ENCODE data around the gene PAPLN.

PAPLN gene

DNA sequence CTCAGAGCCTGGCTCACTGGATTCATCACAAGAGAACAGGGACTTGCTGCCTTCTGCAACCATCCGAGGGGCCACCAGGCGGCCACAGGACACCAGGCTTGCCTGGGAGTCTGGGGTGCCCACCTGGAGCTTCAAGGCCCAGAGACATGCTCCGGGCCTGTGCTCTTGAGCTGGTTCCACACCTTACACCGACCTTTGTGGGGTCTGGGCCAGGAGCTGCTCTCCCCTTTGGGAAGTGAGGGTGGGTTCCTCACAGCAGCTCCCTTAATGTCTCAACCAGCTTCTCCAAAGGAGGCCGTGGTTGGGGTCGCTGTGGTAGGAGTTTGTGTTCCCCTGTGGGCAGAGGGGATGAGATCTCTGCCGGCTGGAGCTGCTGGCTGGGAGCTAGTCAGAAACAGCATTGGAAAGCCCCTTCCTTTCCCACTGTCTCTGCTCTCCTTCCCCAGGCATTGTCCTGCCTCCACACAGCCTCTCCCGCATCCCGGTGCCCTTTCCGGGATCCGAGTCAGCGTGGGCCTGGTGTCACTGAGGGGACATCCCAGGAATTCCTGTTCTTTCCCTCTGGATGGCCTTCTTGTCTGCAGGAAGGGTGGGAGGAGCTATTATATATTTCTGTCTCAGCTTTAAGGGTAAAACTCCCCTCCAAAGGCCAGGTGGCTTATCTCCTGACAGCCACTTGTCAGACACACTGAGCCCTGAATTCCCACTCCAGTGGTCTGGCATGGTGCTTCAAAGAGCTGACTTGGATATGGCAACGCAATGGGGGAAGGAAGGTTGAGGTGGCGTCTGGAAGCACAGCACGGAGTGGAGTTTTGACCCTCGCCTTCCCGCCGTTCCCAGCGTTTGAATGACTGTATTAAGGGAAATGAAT lies 5.1 kb upstream of the PAPLN start:
- Histone ChIP-seq H3K4me1 (ENCODE audit: control insufficient read depth in 1 of 2, insufficient read depth in 1 of 2, low read depth in 1 of 2, low read length in 1 of 2) (peaks cover 4 to 5% of the 10 kb centered on the region in 2 experiments), H3K27me3 (peaks cover 57% of the 10 kb centered on the region), H3K36me3 (peaks cover 29% of the 10 kb centered on the region), H3K9me3 (no peaks in the 10 kb centered on the region), H3K4me3 (ENCODE audit: low read depth in 1 of 2, low read length in 1 of 2) (no peak overlapping the region), H3K27ac (no peak overlapping the region)
- TF ChIP-seq, protein P1, sequence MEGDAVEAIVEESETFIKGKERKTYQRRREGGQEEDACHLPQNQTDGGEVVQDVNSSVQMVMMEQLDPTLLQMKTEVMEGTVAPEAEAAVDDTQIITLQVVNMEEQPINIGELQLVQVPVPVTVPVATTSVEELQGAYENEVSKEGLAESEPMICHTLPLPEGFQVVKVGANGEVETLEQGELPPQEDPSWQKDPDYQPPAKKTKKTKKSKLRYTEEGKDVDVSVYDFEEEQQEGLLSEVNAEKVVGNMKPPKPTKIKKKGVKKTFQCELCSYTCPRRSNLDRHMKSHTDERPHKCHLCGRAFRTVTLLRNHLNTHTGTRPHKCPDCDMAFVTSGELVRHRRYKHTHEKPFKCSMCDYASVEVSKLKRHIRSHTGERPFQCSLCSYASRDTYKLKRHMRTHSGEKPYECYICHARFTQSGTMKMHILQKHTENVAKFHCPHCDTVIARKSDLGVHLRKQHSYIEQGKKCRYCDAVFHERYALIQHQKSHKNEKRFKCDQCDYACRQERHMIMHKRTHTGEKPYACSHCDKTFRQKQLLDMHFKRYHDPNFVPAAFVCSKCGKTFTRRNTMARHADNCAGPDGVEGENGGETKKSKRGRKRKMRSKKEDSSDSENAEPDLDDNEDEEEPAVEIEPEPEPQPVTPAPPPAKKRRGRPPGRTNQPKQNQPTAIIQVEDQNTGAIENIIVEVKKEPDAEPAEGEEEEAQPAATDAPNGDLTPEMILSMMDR (IDR thresholded peaks at IDR 0.05): no peak

DNA sequence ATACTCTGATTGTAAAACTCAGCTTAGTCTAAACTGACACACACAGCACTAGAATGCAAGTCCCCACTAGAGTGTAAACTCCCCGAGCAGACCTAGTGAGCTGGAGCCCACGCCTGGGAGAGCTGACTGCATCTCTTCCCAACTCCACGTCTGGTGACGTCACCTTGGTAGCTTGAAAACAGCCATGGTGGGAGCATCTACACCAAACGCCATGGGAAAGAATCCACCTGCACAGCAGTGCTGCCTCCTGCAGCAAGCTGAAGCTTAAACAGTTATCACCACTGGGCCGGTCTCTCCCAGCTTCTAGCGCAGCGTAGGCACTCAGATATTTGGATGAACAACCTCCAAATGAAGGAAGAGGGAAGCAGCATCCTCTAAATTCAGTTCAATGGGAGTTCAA lies 4.3 kb upstream of the PAPLN start:
- TF ChIP-seq, protein P1 (IDR thresholded peaks at IDR 0.05): no peak
- Histone ChIP-seq H3K4me3 (ENCODE audit: low read depth in 1 of 2, low read length in 1 of 2) (no peak overlapping the region), H3K36me3 (peaks cover 22% of the 10 kb centered on the region), H3K27me3 (peaks cover 65% of the 10 kb centered on the region), H3K4me1 (ENCODE audit: control insufficient read depth in 1 of 2, insufficient read depth in 1 of 2, low read depth in 1 of 2, low read length in 1 of 2) (peaks cover 12% of the 10 kb centered on the region in 2 experiments), H3K27ac (no peak overlapping the region), H3K9me3 (no peaks in the 10 kb centered on the region)

DNA sequence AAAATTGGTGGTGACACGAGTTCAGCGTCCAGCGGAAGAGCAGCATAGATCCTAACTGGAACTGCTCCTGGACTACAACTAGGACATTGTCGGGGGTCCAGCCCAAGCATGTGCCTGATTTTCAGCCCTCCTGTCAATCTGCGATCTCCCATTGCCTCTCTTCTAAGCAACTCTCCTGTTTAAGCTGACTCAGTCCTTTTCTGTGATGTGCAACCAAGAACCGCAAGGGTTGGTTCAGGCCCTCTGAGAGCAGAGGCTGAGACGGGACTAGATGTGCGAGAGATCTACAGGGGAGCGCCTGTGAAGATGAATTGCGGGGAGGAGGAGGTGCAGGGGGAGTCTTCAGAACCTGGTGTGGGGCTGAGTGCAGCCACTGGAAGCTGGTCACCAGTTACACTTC lies 3.7 kb upstream of the PAPLN start:
- TF ChIP-seq, protein P1 (IDR thresholded peaks at IDR 0.05): no peak
- peaks cover 70% of the 10 kb centered on the region for H3K27me3 ChIP-seq
- no peak overlapping the region for H3K27ac ChIP-seq

DNA sequence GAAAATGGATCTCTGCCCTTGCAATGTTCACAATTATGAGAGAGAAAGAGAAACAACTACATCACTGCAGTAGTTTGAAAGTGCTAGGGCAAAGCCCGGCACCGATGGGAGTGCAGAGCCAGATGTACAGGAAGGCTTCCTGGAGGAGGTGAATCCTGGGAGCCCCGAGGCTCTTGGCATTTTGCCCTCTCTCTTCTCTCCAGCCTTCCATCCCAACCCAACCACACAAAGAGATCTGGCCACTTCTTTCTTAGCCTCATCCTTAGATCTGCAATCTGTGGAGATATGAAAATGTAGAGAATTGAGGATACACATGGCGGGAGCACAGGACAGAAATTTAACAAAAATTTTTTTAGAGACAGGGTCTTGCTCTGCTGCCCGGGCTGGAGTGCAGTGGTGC lies 3.3 kb upstream of the PAPLN start:
- TF ChIP-seq, protein P1 (IDR thresholded peaks at IDR 0.05): no peak
- H3K27ac ChIP-seq: no peak overlapping the region
- no peaks in the 10 kb centered on the region for H3K9me3 ChIP-seq
- H3K4me3 ChIP-seq (ENCODE audit: low read depth in 1 of 2, low read length in 1 of 2): no peak overlapping the region
- H3K4me1 ChIP-seq (ENCODE audit: control insufficient read depth in 1 of 2, insufficient read depth in 1 of 2, low read depth in 1 of 2, low read length in 1 of 2): peaks cover 12 to 18% of the 10 kb centered on the region in 2 experiments
- peaks cover 11% of the 10 kb centered on the region for H3K36me3 ChIP-seq
- H3K27me3 ChIP-seq: peaks cover 75% of the 10 kb centered on the region

More for the DNA sequence above, 3.7 kb upstream of the PAPLN start:
- peaks cover 12 to 18% of the 10 kb centered on the region in 2 experiments for H3K4me1 ChIP-seq (ENCODE audit: control insufficient read depth in 1 of 2, insufficient read depth in 1 of 2, low read depth in 1 of 2, low read length in 1 of 2)
- no peaks in the 10 kb centered on the region for H3K9me3 ChIP-seq
- H3K4me3 ChIP-seq (ENCODE audit: low read depth in 1 of 2, low read length in 1 of 2): no peak overlapping the region
- peaks cover 16% of the 10 kb centered on the region for H3K36me3 ChIP-seq

DNA sequence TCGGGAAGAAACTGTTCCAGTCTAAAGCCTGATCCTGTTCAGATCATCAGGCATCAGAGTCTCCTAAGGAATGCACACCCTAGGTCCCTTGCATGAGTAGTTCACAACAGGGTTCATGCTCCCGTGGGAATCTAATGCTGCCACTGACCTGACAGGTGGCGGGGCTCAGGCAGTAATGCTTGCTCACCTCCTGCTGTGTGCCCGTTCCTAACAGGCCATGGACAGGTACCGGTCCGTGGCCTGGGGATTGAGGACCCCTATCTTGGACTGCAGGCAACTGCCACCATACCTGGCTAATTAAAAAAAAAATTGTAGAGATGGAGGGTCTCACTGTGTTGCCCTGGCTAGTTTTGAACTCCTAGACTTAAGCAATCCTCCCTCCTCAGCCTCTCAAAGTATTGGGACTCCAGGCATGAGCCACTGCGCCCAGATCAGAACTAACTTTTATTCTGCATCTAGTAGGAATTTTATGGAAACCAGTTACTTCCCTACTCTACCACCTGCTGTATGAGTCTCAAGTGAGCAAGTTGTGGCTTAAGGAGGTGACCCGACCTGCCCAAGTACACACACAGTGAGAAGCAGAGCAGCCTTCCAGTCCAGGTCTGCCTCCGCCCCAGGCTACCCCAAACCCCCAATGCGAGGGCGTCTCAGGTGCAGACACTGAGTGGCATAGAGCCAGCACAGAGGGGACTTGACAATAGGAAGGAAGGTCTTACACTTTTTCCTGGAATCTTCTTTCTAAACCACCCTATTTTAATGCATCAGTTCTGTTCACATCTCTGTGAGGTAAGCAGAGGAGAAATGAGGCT lies 2.5 kb upstream of the PAPLN start:
- H3K27me3 ChIP-seq: peaks cover 83% of the 10 kb centered on the region
- H3K36me3 ChIP-seq: peaks cover 5% of the 10 kb centered on the region
- peaks cover 12 to 21% of the 10 kb centered on the region in 2 experiments for H3K4me1 ChIP-seq (ENCODE audit: control insufficient read depth in 1 of 2, insufficient read depth in 1 of 2, low read depth in 1 of 2, low read length in 1 of 2)
- TF ChIP-seq, protein P1 (IDR thresholded peaks at IDR 0.05): no peak
- H3K27ac ChIP-seq: no peak overlapping the region
- no peak overlapping the region for H3K4me3 ChIP-seq (ENCODE audit: low read depth in 1 of 2, low read length in 1 of 2)
- H3K9me3 ChIP-seq: no peaks in the 10 kb centered on the region
